HG03064 (cell line): Measurements from ENCODE around the gene SIGLEC12.
"Not testable (repeated sequence)": the region's sequence is repeated elsewhere in the genome, so short reads cannot be mapped to it uniquely, and the experiment has no call there.

Source experiments
- ATAC-seq: cut with Tn5 transposase; IDR thresholded peaks from one replicate; pipeline ENCODE4 v1.9.1; 2021; ENCODE audit warnings: low read depth; ENCODE audit not compliant: unreplicated experiment

SIGLEC12 gene

GRCh38 chr19:51485960-51486660 is 15.5 kb downstream of the SIGLEC12 start:
- ATAC-seq = no peak

GRCh38 chr19:51480590-51480989 is 21.0 kb downstream of the SIGLEC12 start:
- no peak for ATAC-seq

- no peak for ATAC-seq
Measured at GRCh38 chr19:51479531-51480331, 21.9 kb downstream of the SIGLEC12 start.

DNA sequence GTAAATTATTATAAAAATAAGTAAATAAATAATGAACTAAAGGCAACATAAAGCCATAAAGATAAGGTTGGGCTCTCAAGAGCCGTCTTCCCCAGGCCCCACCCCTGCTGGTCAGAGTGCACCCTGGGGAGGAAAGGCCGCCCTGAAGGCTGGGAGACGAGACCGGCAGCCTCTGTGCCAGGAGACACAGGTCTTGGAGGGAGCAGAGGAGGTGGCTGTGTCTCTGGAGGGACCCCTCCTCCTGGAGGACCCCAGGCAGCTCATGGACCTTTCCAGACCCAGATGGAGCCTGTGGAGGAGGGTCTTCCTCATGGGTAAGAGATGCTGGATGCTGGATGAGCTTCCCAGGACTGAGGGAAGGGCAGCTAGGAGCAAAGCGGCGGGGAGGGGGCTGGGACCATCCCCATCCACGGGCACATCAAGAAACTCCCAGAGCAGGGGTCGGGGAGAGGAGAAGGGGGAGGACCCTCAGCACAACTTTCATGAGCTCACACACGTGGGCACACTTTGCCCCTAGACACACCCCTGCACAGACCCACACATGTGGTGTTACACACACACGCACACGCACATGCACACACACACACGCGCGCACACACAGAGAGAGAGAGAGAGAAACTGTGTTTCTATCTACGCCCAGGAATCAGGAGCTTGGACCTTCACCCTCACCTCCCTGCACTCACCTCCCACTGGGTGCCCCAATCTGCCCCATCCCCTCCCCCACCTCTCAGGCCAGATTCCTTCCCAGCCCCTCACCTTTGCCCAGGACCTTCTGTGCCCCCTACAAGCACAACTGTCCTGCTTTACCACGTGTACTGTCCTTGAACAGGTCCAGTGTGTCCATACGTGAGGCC is 23.0 kb downstream of the SIGLEC12 start, which contains the start of gene CEACAM18:
CEACAM18 (plus strand) TSS at position 159 of the 854 bp plus-strand sequence.
- ATAC-seq = no peak

DNA sequence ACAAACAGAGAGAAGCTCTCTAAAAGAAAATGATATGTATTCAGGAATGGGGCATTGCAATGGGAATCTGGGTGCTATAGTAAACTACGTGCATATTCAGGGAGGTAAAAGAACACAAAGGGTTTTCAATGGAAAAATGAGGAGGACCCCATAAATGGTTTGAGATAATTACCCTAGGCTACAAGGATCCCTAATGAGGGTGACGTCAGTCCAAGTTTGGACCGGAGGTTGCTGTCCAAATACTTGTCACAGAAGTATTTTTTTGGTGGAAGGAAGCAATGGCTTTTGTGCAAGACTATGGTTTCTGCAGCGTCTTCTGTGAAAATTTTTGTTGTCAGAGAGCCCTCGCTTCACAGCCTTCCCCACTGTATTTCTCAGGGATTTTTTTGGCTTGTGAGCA is 24.3 kb downstream of the SIGLEC12 start:
- ATAC-seq = no peak

GRCh38 chr19:51476164-51476563 is 25.4 kb downstream of the SIGLEC12 start:
- no peak for ATAC-seq

- ATAC-seq = no peak
Measured at GRCh38 chr19:51473009-51473707, 28.4 kb downstream of the SIGLEC12 start.

- no peak for ATAC-seq
Measured at GRCh38 chr19:51472607-51473006, 29.0 kb downstream of the SIGLEC12 start.

DNA sequence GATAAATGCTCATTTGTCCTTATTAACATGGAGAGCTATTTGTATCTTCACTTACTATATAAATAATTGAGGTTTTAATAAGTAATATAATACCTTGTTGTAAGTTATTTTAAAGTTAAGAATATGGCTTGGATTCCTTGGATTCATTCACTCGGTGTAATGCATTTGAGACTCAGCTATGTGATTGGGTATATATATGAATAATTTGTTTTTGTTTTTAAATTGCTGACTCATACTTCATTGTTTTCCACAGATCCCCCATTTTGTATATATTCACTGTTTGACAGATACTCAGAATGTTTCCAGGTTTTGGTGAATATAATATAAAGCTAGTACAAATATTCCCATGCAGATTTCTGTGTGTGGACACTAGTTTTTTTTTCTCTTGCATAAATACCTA is 30.1 kb downstream of the SIGLEC12 start:
- ATAC-seq = no peak

DNA sequence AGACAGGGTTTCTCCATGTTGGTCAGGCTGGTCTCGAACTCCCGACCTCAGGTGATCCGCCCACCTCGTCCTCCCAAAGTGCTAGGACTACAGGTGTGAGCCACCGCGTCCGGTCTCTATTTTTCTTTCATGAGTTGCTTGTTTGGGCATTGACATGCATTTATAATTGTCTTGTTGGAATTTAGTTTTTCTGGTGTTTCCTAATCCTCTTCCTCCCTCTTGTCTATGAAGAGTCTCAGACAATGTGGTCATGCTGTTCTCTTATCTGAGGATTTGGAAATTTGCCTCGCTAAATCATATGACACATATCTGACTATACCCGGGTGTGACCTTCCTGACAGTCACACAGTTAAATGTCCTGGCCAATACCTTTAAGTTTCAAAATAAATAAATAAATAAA is 30.6 kb downstream of the SIGLEC12 start:
- ATAC-seq = no peak

DNA sequence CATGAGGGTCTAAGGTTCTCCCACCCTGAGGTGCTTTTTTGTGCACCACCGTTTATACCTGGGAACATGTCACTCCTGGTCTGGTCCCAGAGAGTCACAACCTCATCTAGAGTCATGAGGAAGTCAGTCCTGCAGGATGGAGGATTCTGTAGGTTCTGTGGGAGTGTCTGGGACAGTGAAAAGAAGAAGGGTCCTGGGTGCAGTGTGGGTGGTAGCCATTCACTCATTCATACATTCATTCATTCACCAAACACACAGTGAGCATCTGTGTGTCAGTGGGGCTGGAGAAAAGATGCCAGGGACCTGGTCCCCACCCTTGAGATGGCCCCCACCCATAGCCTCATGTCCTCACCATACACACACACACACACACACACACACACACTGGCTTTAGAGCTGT is 32.0 kb downstream of the SIGLEC12 start:
- ATAC-seq = no peak

DNA sequence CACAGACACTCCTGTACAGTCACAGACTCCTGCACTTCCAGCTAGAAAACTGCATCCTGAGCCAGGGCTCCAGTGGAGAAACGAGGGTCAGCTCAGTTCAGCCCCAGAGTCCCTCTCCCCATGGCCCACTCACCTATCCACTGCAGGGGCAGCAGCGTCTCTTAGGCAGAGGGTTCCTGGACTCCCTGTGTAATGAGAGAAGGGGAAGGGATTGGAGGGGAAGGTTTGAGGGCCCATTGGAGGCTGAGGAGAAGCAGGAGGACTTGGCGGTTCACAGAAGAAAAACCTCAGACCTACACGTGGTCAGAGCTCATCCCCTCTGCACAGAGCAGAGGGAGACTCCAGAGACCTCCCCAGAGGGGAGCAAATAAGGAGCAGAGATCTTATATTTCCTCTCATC is 32.4 kb downstream of the SIGLEC12 start:
- no peak for ATAC-seq

DNA sequence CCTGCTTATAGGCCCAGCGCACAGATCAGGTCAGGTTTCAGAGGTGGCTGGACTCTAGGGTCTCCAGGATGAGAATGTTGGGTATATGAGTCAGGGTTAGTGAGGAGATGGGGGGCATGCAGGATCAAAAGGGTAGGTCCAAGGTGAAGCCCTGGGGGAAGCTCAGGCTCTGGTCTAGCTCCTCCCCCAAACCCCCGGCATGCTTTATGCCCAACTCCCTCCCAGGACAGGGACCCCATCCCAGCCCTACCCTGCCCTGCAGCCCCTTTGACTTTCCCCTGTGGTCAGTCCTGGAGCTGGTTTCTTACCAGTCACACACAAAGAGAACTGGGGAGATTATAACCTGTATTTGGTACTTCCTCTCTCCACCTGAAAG is 33.1 kb downstream of the SIGLEC12 start:
- no peak for ATAC-seq

- no peak for ATAC-seq
Measured at GRCh38 chr19:51467864-51468544, 33.6 kb downstream of the SIGLEC12 start.

GRCh38 chr19:51466723-51467122 is 34.9 kb downstream of the SIGLEC12 start:
- no peak for ATAC-seq

DNA sequence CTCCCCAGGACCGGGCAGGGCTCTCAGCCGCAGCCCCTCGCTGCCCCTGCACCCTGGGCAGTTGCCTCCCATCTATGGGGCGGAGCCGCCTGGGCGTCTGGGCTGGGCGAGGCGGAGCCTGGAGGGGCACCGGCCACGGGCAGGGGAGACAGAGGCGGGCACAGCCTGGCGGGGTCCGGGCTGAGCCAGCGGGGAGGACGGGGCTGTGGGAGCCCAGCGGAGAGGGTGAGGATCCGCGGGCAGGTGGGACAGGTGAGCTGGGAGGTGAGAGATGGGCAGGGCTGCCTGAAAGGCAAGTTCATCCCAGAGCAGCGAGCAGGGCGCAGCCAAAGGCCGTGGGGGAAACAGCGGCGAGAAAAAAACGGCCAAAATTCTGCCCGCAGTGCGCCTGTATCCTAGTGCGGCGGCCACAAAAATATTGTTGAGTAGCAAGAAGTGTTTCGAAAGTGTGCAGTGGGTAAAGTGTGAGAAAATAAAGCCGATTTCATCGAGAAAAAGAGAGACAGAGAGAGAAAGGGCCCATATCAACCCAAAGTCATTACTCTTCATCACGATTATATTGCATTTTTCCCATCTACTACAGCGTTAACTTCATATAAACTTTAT is 37.5 kb downstream of the SIGLEC12 start:
- not testable (repeated sequence) for ATAC-seq

DNA sequence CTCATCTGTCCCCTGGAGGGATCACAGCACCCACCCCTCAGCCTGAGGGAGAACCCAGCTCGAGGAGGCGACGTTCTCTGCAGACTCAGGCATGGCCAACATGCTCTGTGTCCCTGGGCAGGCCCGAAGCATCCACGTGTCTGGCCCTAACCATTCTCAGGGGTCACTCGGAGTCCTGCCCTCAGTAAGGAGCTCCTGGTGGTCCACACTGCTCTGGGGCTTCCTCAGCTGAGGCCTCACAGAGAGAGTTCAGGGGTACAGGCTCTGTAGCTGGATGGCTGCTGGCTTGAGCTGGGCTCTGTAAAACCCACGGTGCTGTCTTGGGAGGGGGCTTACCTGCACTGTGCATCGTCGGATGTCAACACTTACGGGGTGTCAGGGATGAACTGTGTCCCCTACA is 38.9 kb downstream of the SIGLEC12 start:
- ATAC-seq = no peak

GRCh38 chr19:51462276-51462675 is 39.3 kb downstream of the SIGLEC12 start:
- no peak for ATAC-seq

GRCh38 chr19:51461723-51462161 is 39.9 kb downstream of the SIGLEC12 start:
- ATAC-seq = no peak
